ENCODE results near the gene KRTAP5-2.

The KRTAP5-2 gene

DNA sequence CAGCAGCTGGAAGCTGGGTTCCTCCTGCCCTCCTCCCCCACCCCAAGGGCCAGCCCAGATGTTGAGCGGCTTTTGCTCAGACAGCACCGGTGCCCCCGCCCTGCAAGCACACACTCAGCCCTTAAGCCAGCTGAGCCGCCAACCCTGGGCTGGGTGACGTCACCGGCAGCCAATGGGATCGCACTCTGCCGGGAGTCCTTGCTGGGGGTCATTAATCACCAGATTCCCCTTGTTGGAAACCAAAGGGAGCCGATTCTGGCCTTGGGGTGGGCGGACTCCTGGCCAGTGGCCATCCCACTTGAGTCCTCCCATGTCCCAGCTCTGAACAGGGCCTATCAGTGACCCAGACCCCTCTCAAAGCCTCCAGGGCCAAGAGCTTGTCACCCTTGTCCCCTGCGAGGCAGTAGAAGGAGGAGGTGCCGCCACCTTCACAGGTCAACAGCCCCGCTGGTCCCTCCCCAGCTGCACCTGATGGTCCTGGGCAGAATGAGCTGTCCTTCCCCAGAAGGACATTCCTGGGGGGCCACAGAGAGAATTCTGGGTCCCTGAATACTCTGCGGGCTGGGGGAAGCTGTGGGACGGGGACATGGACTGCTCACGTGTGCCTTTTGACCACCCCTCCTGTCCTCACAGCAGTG, 33.4 kb downstream of the KRTAP5-2 start:
- Histone ChIP-seq H3K4me1 (ENCODE audit: low read length) (no peaks in the 10 kb centered on the region), H3K9ac (ENCODE audit: low read length) (no peak overlapping the region), H3K4me2 (ENCODE audit: low read depth, low read length) (no peak overlapping the region), H3K27me3 (replicated peaks; ENCODE audit: insufficient read depth, low read length) (peaks cover 76% of the 10 kb centered on the region), H3K9me2 (replicated peaks; ENCODE audit: insufficient read depth, low read length) (no peaks in the 10 kb centered on the region), H3K79me2 (ENCODE audit: low read length) (no peaks in the 10 kb centered on the region), H2AFZ (ENCODE audit: low read length) (no peak overlapping the region), H3K27ac (ENCODE audit: low read length) (no peak overlapping the region), H3K4me3 (ENCODE audit: low read length) (no peak overlapping the region), H3K9me3 (replicated peaks; ENCODE audit: insufficient read depth, low read length) (no peaks in the 10 kb centered on the region), H3K36me3 (replicated peaks; ENCODE audit: insufficient read depth, low read length) (no peaks in the 10 kb centered on the region), H3F3A (ENCODE audit: insufficient read depth, low read length) (no peaks in the 10 kb centered on the region), H4K20me1 (ENCODE audit: insufficient read depth, low read length) (no peaks in the 10 kb centered on the region)
- DNase-seq, result peak; percentile 20
- no peak for TF ChIP-seq CTCF (IDR thresholded peaks at IDR 0.05; ENCODE audit: low read length)
- no peak for TF ChIP-seq EZH2 (optimal IDR thresholded peaks at IDR 0.05; ENCODE audit: low read depth, low read length)

DNA sequence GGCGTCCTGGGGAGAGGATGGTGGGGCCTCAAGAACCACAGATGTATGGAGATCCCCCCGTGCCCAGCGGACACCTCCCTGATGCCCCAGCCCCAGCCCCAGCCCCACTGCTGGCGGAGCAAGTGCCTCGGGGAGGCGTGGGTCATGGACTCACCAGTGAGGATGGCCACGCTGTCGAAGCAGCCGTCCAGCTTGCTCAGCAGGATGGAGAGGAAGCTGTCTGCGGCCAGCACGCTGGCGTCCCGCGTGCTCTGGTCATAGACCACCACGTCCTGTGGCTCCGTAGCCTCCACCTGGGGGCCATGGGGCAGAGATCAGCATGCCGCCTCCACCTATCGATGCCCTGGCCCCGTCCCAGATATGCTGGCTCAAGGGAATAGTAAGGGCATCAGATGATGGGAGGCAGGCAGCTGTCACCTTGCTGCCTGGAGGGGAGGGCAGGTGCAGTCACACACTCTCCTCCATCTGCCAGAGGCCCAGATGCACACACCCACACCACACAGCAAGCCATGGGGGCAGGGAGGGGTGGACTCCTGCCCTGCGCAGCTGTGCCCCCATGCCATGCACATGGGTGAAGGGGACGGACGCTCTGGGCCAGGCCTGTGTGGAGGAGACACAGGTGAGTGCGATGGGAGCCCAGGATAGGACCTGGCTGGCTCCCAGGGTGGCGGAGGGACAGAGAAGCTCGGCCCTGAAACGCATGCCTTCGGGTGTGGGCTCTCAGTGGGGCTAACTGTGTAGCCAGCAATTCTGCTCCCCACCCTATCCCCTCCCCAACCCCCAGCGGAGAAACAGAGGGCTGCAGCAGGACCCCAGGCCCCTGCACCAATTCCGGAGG, 34.2 kb downstream of the KRTAP5-2 start:
- Histone ChIP-seq H3F3A (ENCODE audit: insufficient read depth, low read length) (no peaks in the 10 kb centered on the region), H2AFZ (ENCODE audit: low read length) (no peak overlapping the region), H3K9ac (ENCODE audit: low read length) (no peak overlapping the region), H3K4me2 (ENCODE audit: low read depth, low read length) (no peak overlapping the region), H3K9me3 (replicated peaks; ENCODE audit: insufficient read depth, low read length) (no peaks in the 10 kb centered on the region), H3K4me1 (ENCODE audit: low read length) (no peaks in the 10 kb centered on the region), H3K4me3 (ENCODE audit: low read length) (no peak overlapping the region), H3K9me2 (replicated peaks; ENCODE audit: insufficient read depth, low read length) (no peaks in the 10 kb centered on the region), H3K27ac (ENCODE audit: low read length) (no peak overlapping the region), H4K20me1 (ENCODE audit: insufficient read depth, low read length) (no peaks in the 10 kb centered on the region), H3K36me3 (replicated peaks; ENCODE audit: insufficient read depth, low read length) (no peaks in the 10 kb centered on the region), H3K27me3 (replicated peaks; ENCODE audit: insufficient read depth, low read length) (peaks cover 77% of the 10 kb centered on the region), H3K79me2 (ENCODE audit: low read length) (no peaks in the 10 kb centered on the region)
- no peak for DNase-seq
- no peak for TF ChIP-seq CTCF (IDR thresholded peaks at IDR 0.05; ENCODE audit: low read length)
- TF ChIP-seq EZH2phosphoT487 (IDR thresholded peaks at IDR 0.05; ENCODE audit: low read length), result no peak
- no peak for TF ChIP-seq EZH2 (optimal IDR thresholded peaks at IDR 0.05; ENCODE audit: low read depth, low read length)

GRCh38 chr11:1563149-1563638, 34.9 kb downstream of the KRTAP5-2 start:
- H4K20me1 ChIP-seq (ENCODE audit: insufficient read depth, low read length), result no peaks in the 10 kb centered on the region
- DNase-seq, result no peak
- no peaks in the 10 kb centered on the region for H3F3A ChIP-seq (ENCODE audit: insufficient read depth, low read length)
- H3K4me3 ChIP-seq (ENCODE audit: low read length), result no peak overlapping the region
- H3K4me1 ChIP-seq (ENCODE audit: low read length), result no peaks in the 10 kb centered on the region
- H3K4me2 ChIP-seq (ENCODE audit: low read depth, low read length), result no peak overlapping the region
- H3K9ac ChIP-seq (ENCODE audit: low read length), result no peak overlapping the region
- TF ChIP-seq EZH2 (optimal IDR thresholded peaks at IDR 0.05; ENCODE audit: low read depth, low read length), result no peak
- no peak for TF ChIP-seq EZH2phosphoT487 (IDR thresholded peaks at IDR 0.05; ENCODE audit: low read length)
- TF ChIP-seq CTCF (IDR thresholded peaks at IDR 0.05; ENCODE audit: low read length), result no peak
- no peaks in the 10 kb centered on the region for H3K9me3 ChIP-seq (replicated peaks; ENCODE audit: insufficient read depth, low read length)
- no peaks in the 10 kb centered on the region for H3K9me2 ChIP-seq (replicated peaks; ENCODE audit: insufficient read depth, low read length)
- H3K79me2 ChIP-seq (ENCODE audit: low read length), result no peaks in the 10 kb centered on the region
- peaks cover 77% of the 10 kb centered on the region for H3K27me3 ChIP-seq (replicated peaks; ENCODE audit: insufficient read depth, low read length)
- no peak overlapping the region for H2AFZ ChIP-seq (ENCODE audit: low read length)
- H3K36me3 ChIP-seq (replicated peaks; ENCODE audit: insufficient read depth, low read length), result no peaks in the 10 kb centered on the region
- no peak overlapping the region for H3K27ac ChIP-seq (ENCODE audit: low read length)

Measured in MM.1S (cell line).